K562 (cell line): ENCODE results near the gene PTPN14. TPM values are rescaled to one million over a fixed set of nuclear protein-coding genes. Genes with fewer than 3 reads are reported as not detected.

Source experiments
- ATAC-seq: fragments of 200-7000 bp; cut with Tn5 transposase; 3 replicates; pipeline ENCODE4 v1.9.1; 2020; ENCODE audit warnings: moderate library complexity
- BruUV-seq: library from RNA; stranded (reverse); fragments of 400-500 nt; replicated peaks from 2 replicates; lab custom pipeline; 2021; lab: Mats Ljungman, UMichigan
- CTCF ChIA-PET: fragments of 300-600 bp; formaldehyde crosslinking; extraction: SDS; loops from one replicate; lab custom pipeline; 2021; ENCODE audit warnings: low intra/inter-chr PET ratio; lab: Yijun Ruan, JAX
- POLR2A ChIA-PET: fragments of 300-600, 350-650 bp; sonication (Branson Sonifier 250); formaldehyde crosslinking; extraction: SDS; loops from one replicate; lab custom pipeline; 2021; ENCODE audit warnings: antibody characterized with exemption, inconsistent platforms; lab: Yijun Ruan, JAX
- DNase-seq, 4 experiments: peaks; one replicate each; pipeline versions ENCODE4 v3.0.0 to v3.0.0-alpha.2; 2011 to 2018; ENCODE audit warnings: low spot score in 3 of 4, mixed read lengths in 3 of 4; ENCODE audit errors: extremely low read depth in 1 of 4
- FAIRE-seq: peaks from 2 replicates; lab custom pipeline; 2011; peaks lifted over from hg19 to GRCh38; lab: Jason Lieb, UNC
- H2AFZ ChIP-seq: 2 replicates; pipeline ENCODE4 v1.6.0; 2011; ENCODE audit warnings: low read depth, low read length, control low read depth, inconsistent platforms
- H3K27ac ChIP-seq: fragments of 200-600 bp; 3 replicates; pipeline ENCODE4 v1.8.0; 2011; ENCODE audit warnings: low read depth, mild to moderate bottlenecking, control low read depth, inconsistent platforms, low read length, moderate library complexity, mixed read lengths; ENCODE audit errors: extremely low read depth
- H3K27me3 ChIP-seq, 2 experiments: fragments of 300-600 bp in 1 of 2; 2 replicates in 1 of 2; 3 replicates in 1 of 2; pipeline versions ENCODE4 v1.6.0 to v1.8.0; 2011; ENCODE audit warnings: inconsistent platforms in 2 of 2, low read length in 2 of 2, mild to moderate bottlenecking in 1 of 2, mixed read lengths in 1 of 2, moderate library complexity in 1 of 2; ENCODE audit not compliant: control insufficient read depth in 2 of 2, insufficient read depth in 2 of 2
- H3K36me3 ChIP-seq: fragments of 300-600 bp; 3 replicates; pipeline ENCODE4 v1.8.0; 2011; ENCODE audit warnings: mild to moderate bottlenecking, low read length, inconsistent platforms; ENCODE audit not compliant: control insufficient read depth, insufficient read depth
- H3K4me1 ChIP-seq, 2 experiments: fragments of 200-600 bp in 1 of 2; replicated peaks in 1 of 2; 2 replicates in 1 of 2; 3 replicates in 1 of 2; pipeline versions ENCODE4 v1.5.1 to v1.8.0; 2011; ENCODE audit warnings: inconsistent platforms in 2 of 2, low read length in 2 of 2, mild to moderate bottlenecking in 1 of 2, mixed read lengths in 1 of 2, moderate library complexity in 1 of 2; ENCODE audit not compliant: control insufficient read depth in 2 of 2, insufficient read depth in 2 of 2
- H3K4me2 ChIP-seq: 2 replicates; pipeline ENCODE4 v1.6.1; 2011; ENCODE audit warnings: low read length, control low read depth, inconsistent platforms, mixed read lengths; ENCODE audit not compliant: insufficient read depth
- H3K4me3 ChIP-seq: fragments of 200-600 bp; sonication (generic), shearing (Covaris generic); 2 replicates; pipeline ENCODE4 v1.5.1; 2016; ENCODE audit warnings: control low read depth, inconsistent platforms
- H3K79me2 ChIP-seq: fragments of 200-600 bp; 3 replicates; pipeline ENCODE4 v1.8.0; 2011; ENCODE audit warnings: low read length, inconsistent platforms; ENCODE audit not compliant: control insufficient read depth, insufficient read depth
- H3K9ac ChIP-seq, 2 experiments: 2 replicates each; pipeline versions ENCODE4 v1.6.0 to v1.6.1; 2011; ENCODE audit warnings: low read depth in 2 of 2, low read length in 2 of 2, control low read depth in 1 of 2, inconsistent platforms in 1 of 2, mild to moderate bottlenecking in 1 of 2, mixed read lengths in 1 of 2; ENCODE audit not compliant: insufficient read depth in 1 of 2
- H3K9me1 ChIP-seq: one replicate; pipeline ENCODE4 v1.6.0; 2011; ENCODE audit warnings: inconsistent platforms, mild to moderate bottlenecking, low read length, moderate library complexity; ENCODE audit not compliant: control insufficient read depth, insufficient read depth
- H3K9me3 ChIP-seq: replicated peaks from 2 replicates; pipeline ENCODE4 v1.5.1; 2011; ENCODE audit warnings: low read depth, low read length, inconsistent platforms; ENCODE audit not compliant: control insufficient read depth, insufficient read depth
- H4K20me1 ChIP-seq: replicated peaks from 2 replicates; pipeline ENCODE4 v1.6.1; 2011; ENCODE audit warnings: low read length, inconsistent platforms, mixed read lengths; ENCODE audit not compliant: control insufficient read depth, insufficient read depth
- ARID4B ChIP-seq: sonication (generic); formaldehyde crosslinking; IDR thresholded peaks from 2 replicates; pipeline ENCODE4 v1.8.0; 2022; ENCODE audit warnings: mild to moderate bottlenecking, missing genetic modification reagents
- HDAC2 ChIP-seq: fragments of 450-650 bp; IDR thresholded peaks from 2 replicates; pipeline ENCODE4 v1.6.1; 2016; ENCODE audit warnings: mild to moderate bottlenecking
- NFATC3 ChIP-seq: fragments of 450-650 bp; IDR thresholded peaks from 2 replicates; pipeline ENCODE4 v1.6.1; 2017; ENCODE audit warnings: mild to moderate bottlenecking
- SLC30A9 ChIP-seq: fragments of 250-450 bp; sonication (Bioruptor Pico); IDR thresholded peaks from 2 replicates; pipeline ENCODE4 v1.8.0; 2022; ENCODE audit warnings: mild to moderate bottlenecking, moderate library complexity
- ZNF253 ChIP-seq: fragments of 250-450 bp; sonication (Bioruptor Pico); conservative IDR thresholded peaks from 2 replicates; pipeline ENCODE4 v1.6.1; 2021; ENCODE audit warnings: mild to moderate bottlenecking
- ZNF407 ChIP-seq: fragments of 450-650 bp; IDR thresholded peaks from 2 replicates; pipeline ENCODE4 v1.6.1; 2016; ENCODE audit warnings: low read depth
- WGBS: fragments of 100-300 bp; shearing (Covaris generic); methylation state at CpG from one replicate; pipeline ENCODE4 v1.1.6; 2016; ENCODE audit warnings: low coverage, mixed read lengths; ENCODE audit not compliant: insufficient coverage; ENCODE audit errors: missing lambda C conversion rate; 5-methylcytosine and 5-hydroxymethylcytosine counted together
- in situ Hi-C: fragments of 300-500 bp; cut with MboI; formaldehyde crosslinking; loops from 4 replicates; pipeline ENCODE4 v1.15.0; 2018; ENCODE audit warnings: inconsistent platforms, mixed read lengths
- intact Hi-C: fragments of 100-400 bp; cut with micrococcal nuclease; formaldehyde crosslinking; loops from 2 replicates; pipeline ENCODE4 v1.14.2; 2022
- polyA plus RNA-seq, 8 experiments: library from polyadenylated mRNA; depleted of rRNA in 4 of 8; stranded (reverse) in 5 of 8; unstranded in 3 of 8; fragments of >200 nt; fragmentation: Nextera tagmentation in 2 of 8; fragmentation: Illumina TruSeq in 1 of 8; extraction: Ambion mirVana in 2 of 8; extraction: Trizol in 1 of 8; gene quantifications; 2 replicates each; pipeline versions ENCODE4 v1.2.1 to v1.2.3, GENCODE V29; 2011 to 2014; ENCODE audit warnings: inconsistent platforms in 1 of 8, missing spikeins in 1 of 8
- total RNA-seq, 7 experiments: library from RNA; depleted of rRNA in 6 of 7; stranded (reverse); fragments of >200 nt in 6 of 7; fragmentation: Illumina TruSeq in 2 of 7; extraction: Trizol in 2 of 7; gene quantifications; 2 replicates each; pipeline versions ENCODE4 v1.2.1 to v1.2.3, GENCODE V29; 2011 to 2021; ENCODE audit warnings: low replicate concordance in 1 of 7
- TF ChIP-seq, protein P1 (sequence below): fragments of 450-650 bp; IDR thresholded peaks from one replicate; pipeline ENCODE4 v1.6.1; 2018; ENCODE audit warnings: mild to moderate bottlenecking, moderate library complexity; ENCODE audit not compliant: partially characterized antibody

The PTPN14 gene
- total and polyA plus RNA-seq, 9 of the 15 experiments (the other 6 are each of a cell fraction or from before 2014, with no cell fraction given) = 0.01 to 0.29 (median 0.04) TPM; not detected in 6

- ATAC-seq (no peak), DNase-seq (no peak), FAIRE-seq (peak; percentile 23)
- CTCF ChIA-PET = no interaction called here
- Histone ChIP-seq H3K27me3 (peaks cover 0 to 6% of the 10 kb centered on the region in 2 experiments; a peak in 2 of 5 replicates), H3K36me3 (no peaks in the 10 kb centered on the region), H3K9ac (no peak overlapping the region), H3K4me3 (no peak overlapping the region), H3K4me1 (no peaks in the 10 kb centered on the region), H4K20me1 (no peaks in the 10 kb centered on the region), H3K9me3 (no peaks in the 10 kb centered on the region), H3K4me2 (no peak overlapping the region), H2AFZ (no peak overlapping the region), H3K27ac (no peak overlapping the region), H3K9me1 (no peaks in the 10 kb centered on the region), H3K79me2 (no peaks in the 10 kb centered on the region)
- no TSS peak for BruUV-seq
- 3% methylated on average over 10 of the region's 10 CpGs for WGBS
- in situ Hi-C loops = no loop called here
- POLR2A ChIA-PET = interaction anchor here (0.7 kb wide), 1 partner anchor 83 kb away, joined by 4 read pairs; no protein-coding TSS in a partner anchor
- intact Hi-C loops = no loop called here
- TF ChIP-seq NFATC3 = no peak
- TF ChIP-seq ZNF407 = no peak
- TF ChIP-seq SLC30A9 (CRISPR knock-in tag) = no peak
- no peak for TF ChIP-seq HDAC2
- TF ChIP-seq, protein P1, sequence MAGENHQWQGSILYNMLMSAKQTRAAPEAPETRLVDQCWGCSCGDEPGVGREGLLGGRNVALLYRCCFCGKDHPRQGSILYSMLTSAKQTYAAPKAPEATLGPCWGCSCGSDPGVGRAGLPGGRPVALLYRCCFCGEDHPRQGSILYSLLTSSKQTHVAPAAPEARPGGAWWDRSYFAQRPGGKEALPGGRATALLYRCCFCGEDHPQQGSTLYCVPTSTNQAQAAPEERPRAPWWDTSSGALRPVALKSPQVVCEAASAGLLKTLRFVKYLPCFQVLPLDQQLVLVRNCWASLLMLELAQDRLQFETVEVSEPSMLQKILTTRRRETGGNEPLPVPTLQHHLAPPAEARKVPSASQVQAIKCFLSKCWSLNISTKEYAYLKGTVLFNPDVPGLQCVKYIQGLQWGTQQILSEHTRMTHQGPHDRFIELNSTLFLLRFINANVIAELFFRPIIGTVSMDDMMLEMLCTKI = no peak
- no peak for TF ChIP-seq ZNF253
- TF ChIP-seq ARID4B (CRISPR knock-in tag) = no peak
Measured at GRCh38 chr1:214452152-214452784, 99.1 kb downstream of the PTPN14 start.
